Pulmonary artery endothelial cell (primary cell): ENCODE results near the gene IL6R. TPM values are rescaled to one million over a fixed set of nuclear protein-coding genes. Genes with fewer than 3 reads are reported as not detected.

Experiments used
- DNase-seq: peaks from one replicate; pipeline ENCODE4 v3.0.0-alpha.2; 2011; ENCODE audit warnings: low read depth, low spot score
- total RNA-seq: library from RNA; depleted of rRNA; stranded (reverse); fragments of >200 nt; gene quantifications from 2 replicates; pipeline ENCODE4 v1.2.3, GENCODE V29; 2014

IL6R gene
- total RNA-seq, 1 donor from 2014 or later: 5.7 TPM

- DNase-seq: no peak
Measured at GRCh38 chr1:154425172-154425571, 20.0 kb downstream of the IL6R start.

- no peak for DNase-seq
Measured at GRCh38 chr1:154427173-154428139, 22.3 kb downstream of the IL6R start.

GRCh38 chr1:154429118-154429517 is 24.0 kb downstream of the IL6R start:
- DNase-seq: no peak

GRCh38 chr1:154429841-154430611 is 24.9 kb downstream of the IL6R start:
- no peak for DNase-seq

DNA sequence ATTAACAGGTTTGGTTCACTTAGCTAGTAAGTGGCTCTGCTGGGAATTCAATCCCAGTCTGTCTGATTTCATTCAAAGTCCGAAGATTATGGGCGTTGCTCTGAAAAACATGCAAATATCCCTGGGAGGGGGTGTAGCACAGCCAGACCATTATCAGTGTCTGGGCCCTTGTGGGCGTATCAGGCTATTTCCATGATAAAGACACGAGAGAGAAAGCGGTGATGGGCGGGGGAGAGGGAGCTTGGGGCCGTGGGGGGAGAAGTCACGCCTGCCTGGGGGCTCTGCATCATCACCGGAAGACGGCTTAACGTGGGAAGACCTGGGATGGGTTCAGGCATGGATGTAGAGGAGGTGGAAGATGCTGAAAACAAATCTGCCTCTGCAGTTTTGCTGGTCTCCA is 25.8 kb downstream of the IL6R start:
- DNase-seq: no peak

GRCh38 chr1:154431586-154432373 is 26.6 kb downstream of the IL6R start:
- DNase-seq: no peak

DNA sequence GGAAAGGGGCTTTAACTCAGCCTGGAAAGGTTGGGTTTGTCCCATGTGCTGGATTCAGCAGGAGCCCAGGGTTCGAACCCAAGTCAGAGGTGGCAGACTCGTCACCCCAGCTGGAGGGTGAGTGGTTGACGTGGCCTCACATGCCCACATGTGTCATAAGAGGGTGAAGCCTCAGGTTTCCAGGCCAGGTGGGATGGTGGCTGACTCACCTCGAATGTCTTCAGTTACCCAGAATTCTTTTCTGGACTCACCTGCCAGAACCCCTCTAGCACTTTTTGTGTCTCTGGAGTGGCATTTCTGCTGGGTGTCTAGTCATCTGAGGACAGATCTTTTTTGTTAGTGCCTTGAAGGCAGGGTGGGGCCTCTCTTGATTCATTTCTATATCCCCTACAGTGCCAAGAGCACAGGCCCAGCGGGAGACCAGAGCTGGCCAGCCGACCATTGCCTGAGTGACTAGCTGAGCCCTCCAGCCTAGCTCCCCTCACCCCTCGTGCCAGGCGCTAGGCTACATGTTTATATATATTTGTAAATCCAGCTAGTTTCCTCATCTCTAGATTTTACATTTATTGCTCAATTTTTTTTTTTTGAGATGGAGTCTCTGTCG is 28.1 kb downstream of the IL6R start:
- DNase-seq: no peak

GRCh38 chr1:154434346-154435085 is 29.4 kb downstream of the IL6R start:
- DNase-seq: no peak

DNA sequence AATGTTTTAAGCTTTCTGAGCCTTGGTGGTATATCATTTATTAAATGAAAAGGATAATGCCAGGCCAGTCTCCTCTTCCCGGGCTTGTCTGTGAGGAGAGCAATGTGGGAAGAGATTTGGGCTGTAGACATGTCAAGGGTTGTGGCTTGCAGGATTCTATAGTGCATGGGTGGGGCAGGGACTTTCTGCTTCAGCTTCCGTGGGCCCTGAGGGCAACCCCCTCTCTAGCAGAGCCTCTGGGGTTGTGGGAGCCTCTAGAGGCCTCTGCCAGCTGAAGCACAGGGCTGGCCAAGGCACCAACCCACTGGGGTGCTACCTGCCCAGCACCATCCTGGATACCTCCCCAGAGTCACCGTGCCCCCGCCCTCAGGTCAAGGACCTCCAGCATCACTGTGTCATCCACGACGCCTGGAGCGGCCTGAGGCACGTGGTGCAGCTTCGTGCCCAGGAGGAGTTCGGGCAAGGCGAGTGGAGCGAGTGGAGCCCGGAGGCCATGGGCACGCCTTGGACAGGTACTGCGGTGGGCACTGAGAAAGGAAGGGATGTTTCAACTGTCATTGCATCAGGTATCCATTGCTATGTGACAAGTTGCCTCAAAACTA is 30.6 kb downstream of the IL6R start:
- DNase-seq: no peak

DNA sequence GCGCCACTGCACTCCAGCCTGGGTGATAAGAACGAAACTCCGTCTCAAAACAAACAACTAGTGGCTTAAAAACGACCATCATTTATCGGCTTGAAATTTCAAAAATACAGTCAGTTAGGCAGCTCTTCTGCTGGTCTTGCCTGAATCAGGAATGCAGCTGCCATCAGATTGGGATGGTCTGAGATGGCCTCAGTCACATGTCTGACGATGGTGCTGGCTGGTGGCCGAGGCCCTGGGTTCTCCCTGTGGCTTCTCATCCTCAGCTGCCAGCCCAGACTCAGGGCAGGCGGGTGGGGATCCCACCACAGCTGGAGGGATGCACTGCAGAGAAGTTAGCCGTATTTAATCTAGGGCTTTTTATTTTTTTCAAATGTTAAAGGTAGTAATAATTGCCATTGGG is 31.3 kb downstream of the IL6R start:
- DNase-seq: no peak

DNA sequence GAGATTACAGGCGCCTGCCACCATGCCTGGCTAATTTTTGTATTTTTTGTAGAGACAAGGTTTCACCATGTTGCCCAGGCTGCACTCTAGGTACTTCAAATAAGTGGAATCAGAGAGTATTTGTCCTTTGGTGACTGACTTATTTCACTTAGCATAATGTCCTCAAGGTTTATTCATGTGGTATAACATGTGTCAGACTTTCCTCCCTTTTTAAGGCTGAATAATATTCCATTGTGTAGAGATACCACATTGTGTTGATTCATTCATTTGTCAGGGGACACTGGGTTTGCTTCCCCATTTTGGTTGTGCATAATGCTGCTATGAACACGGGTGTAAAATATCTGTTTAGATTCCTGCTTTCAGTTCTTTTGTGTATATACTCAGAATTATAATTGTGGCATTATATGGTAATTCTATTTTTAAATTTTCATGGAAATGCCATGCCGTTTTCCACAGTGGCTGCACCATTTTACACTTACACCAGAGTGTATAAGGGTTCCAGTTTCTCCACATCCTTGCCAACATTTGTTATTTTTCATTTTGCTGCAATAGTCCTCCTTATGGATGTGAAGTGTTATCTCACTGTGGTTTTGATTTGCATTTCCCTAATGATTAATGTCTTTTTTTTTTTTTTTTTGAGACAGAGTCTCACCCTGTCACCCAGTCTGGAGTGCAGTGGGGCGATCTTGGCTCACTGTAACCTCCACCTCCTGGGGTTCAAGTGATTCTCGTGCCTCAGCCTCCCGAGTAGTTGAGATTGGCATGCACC is 35.1 kb downstream of the IL6R start:
- no peak for DNase-seq

GRCh38 chr1:154441241-154441888 is 36.2 kb downstream of the IL6R start:
- no peak for DNase-seq

DNA sequence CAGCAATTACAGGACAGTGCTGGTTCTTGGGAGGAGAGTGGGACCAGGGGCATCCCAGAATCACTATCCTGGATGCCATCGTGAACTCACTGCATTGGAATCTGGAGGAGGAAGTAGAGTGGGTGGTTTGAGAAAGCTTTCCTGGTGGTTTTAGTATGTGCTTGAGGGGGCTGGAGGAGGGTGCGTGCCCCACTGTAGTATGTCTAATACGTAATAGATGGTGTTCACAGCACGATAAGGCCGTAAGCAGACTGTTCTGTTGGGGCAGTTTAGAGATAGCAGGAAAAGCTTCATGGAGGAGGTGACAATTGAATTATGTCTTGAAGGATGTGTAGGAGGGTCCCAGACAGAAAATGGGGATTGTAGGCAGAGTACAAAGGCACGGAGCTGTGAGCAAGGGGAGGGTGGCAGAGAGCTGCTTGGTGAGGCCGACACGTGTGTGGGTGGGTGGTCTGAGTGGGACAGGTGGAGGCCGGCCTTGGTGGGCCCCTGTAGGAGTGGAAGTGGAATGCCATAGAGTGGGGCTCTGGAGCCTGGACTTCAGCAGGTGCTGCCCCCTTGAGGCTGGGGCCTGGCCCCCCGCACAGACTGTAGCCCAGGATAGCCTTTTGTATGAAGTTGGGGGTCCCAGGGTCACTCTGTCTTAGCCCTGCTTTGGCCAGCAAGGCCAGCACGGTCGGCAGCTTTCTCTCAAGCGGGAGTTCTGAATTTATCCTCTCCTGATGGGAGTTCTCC is 37.0 kb downstream of the IL6R start:
- no peak for DNase-seq

GRCh38 chr1:154443274-154444013 is 38.3 kb downstream of the IL6R start:
- DNase-seq: no peak

- DNase-seq: no peak
Measured at GRCh38 chr1:154445040-154445472, 39.9 kb downstream of the IL6R start.

DNA sequence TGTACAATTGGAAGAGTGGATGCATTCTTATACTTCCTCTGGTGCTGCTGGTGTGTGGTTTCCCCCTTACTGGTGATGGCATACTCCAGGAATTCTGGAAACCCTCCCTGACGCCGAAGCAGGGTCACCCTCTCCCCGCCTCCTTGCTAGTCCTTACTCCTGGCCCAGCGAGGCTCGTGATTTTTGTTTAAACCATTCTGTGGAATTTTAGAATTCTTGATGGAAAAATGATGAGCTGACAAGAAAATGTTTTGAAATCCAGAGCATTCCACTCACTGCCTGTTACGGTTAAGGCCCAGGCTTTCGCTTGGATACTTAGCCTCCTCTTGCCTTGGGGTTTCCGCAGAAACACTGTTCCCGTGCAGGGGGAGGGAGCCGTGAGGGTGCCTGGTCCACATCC is 41.1 kb downstream of the IL6R start:
- DNase-seq: no peak

- no peak for DNase-seq
Measured at GRCh38 chr1:154446789-154447188, 41.6 kb downstream of the IL6R start.
